Activated CD8-positive, alpha-beta T cell treated with anti-CD3 and anti-CD28 coated beads, Interleukin-2, amount 10 ng/mL, durations not matched to agents 7 days and 5 days (primary cell): ENCODE results near the gene ASF1B. TPM values are rescaled to one million over a fixed set of nuclear protein-coding genes. Genes with fewer than 3 reads are reported as not detected.
"Not testable (repeated sequence)": the region's sequence is repeated elsewhere in the genome, so short reads cannot be mapped to it uniquely, and the experiment has no call there.

ENCODE experiments used
- ATAC-seq: fragments of 150-1000 bp; cut with Tn5 transposase; one replicate; pipeline ENCODE4 v1.10.0; 2021; ENCODE audit warnings: moderate library complexity
- CTCF ChIA-PET: fragments of 350-600 bp; sonication (Branson Sonifier 250); formaldehyde crosslinking; loops from one replicate; lab custom pipeline; 2021; ENCODE audit warnings: antibody characterized with exemption; lab: Charles Lee
- POLR2A ChIA-PET: fragments of 350-600 bp; sonication (Branson Sonifier 250); formaldehyde crosslinking; loops from one replicate; lab custom pipeline; 2021; ENCODE audit warnings: antibody characterized with exemption; lab: Charles Lee
- DNase-seq: peaks from one replicate; pipeline ENCODE4 v3.0.0-alpha.2; 2020
- H3K27ac Mint-ChIP-seq: one replicate; pipeline ENCODE4 v1.8.0; 2021; ENCODE audit warnings: mild to moderate bottlenecking, mixed read lengths
- H3K27me3 Mint-ChIP-seq: one replicate; pipeline ENCODE4 v1.8.0; 2021; ENCODE audit warnings: low read depth, mixed read lengths
- H3K36me3 Mint-ChIP-seq: one replicate; pipeline ENCODE4 v1.8.0; 2021; ENCODE audit warnings: low read depth, mixed read lengths
- H3K4me1 Mint-ChIP-seq: one replicate; pipeline ENCODE4 v1.8.0; 2021; ENCODE audit warnings: low read depth, mixed read lengths
- H3K4me3 Mint-ChIP-seq: one replicate; pipeline ENCODE4 v1.8.0; 2021; ENCODE audit warnings: mild to moderate bottlenecking, mixed read lengths
- H3K9me3 Mint-ChIP-seq: one replicate; pipeline ENCODE4 v1.8.0; 2022; ENCODE audit warnings: mixed read lengths; ENCODE audit not compliant: insufficient read depth
- total RNA-seq, 2 experiments: library from RNA; stranded (reverse); gene quantifications; one replicate each; pipeline ENCODE4 v1.2.3, GENCODE V29; 2021

The ASF1B gene
- total RNA-seq, 2 experiments from 2014 or later = 131 TPM

GRCh38 chr19:14147797-14148605, 11.6 kb upstream of the ASF1B start:
- Mint-ChIP-seq H3K9me3 (no peaks in the 10 kb centered on the region), H3K27ac (peak overlapping the region; percentile 99), H3K4me3 (peak overlapping the region; percentile 80), H3K27me3 (no peaks in the 10 kb centered on the region), H3K36me3 (peaks cover 2% of the 10 kb centered on the region), H3K4me1 (peaks cover 35% of the 10 kb centered on the region)
- DNase-seq = peak; percentile 67
- ChIA-PET POLR2A (interaction anchor here (0.8 to 1.7 kb wide), 3 partner anchors 10 to 42 kb away, joined by 3 to 4 read pairs (median 4); partner anchors contain the start of gene ASF1B), CTCF (interaction anchor here (0.6 to 4.3 kb wide), 4 partner anchors 10 to 202 kb away, joined by 3 to 73 read pairs (median 12); partner anchors contain the start of gene ASF1B)
- peak; percentile 57 for ATAC-seq

- peaks cover 2% of the 10 kb centered on the region for H3K36me3 Mint-ChIP-seq
- H3K27ac Mint-ChIP-seq = no peak overlapping the region
- ATAC-seq (no peak), DNase-seq (no peak)
- ChIA-PET POLR2A (interaction anchor here (0.7 to 1.7 kb wide), 2 partner anchors 9 to 454 kb away, joined by 4 to 5 read pairs; no protein-coding TSS in a partner anchor), CTCF (interaction anchor here (0.7 to 2.2 kb wide), 3 partner anchors 10 to 201 kb away, joined by 3 to 27 read pairs (median 18); partner anchors contain the start of gene ASF1B)
- no peak overlapping the region for H3K4me3 Mint-ChIP-seq
- H3K9me3 Mint-ChIP-seq = no peaks in the 10 kb centered on the region
- no peaks in the 10 kb centered on the region for H3K27me3 Mint-ChIP-seq
- H3K4me1 Mint-ChIP-seq = peaks cover 40% of the 10 kb centered on the region
Observed at GRCh38 chr19:14146789-14147216, 10.4 kb upstream of the ASF1B start.

- H3K27ac Mint-ChIP-seq, DNase-seq, H3K27me3 Mint-ChIP-seq, H3K4me3 Mint-ChIP-seq, ATAC-seq, H3K36me3 Mint-ChIP-seq, H3K9me3 Mint-ChIP-seq: not testable (repeated sequence)
- CTCF ChIA-PET = interaction anchor here (0.7 to 4.8 kb wide), 4 partner anchors 9 to 339 kb away, joined by 3 to 27 read pairs (median 14); partner anchors contain the start of gene ASF1B
- POLR2A ChIA-PET = interaction anchor here (0.7 to 1.4 kb wide), 3 partner anchors 9 to 453 kb away, joined by 3 to 8 read pairs (median 5); partner anchors contain the start of gene ASF1B
- peaks cover 43% of the 10 kb centered on the region for H3K4me1 Mint-ChIP-seq
Observed at GRCh38 chr19:14146169-14146568, 9.8 kb upstream of the ASF1B start.

- Mint-ChIP-seq H3K4me1 (peaks cover 45% of the 10 kb centered on the region), H3K4me3 (no peak overlapping the region), H3K9me3 (no peaks in the 10 kb centered on the region), H3K36me3 (peaks cover 4% of the 10 kb centered on the region), H3K27ac (no peak overlapping the region), H3K27me3 (no peaks in the 10 kb centered on the region)
- POLR2A ChIA-PET = interaction anchor here (1.2 to 1.4 kb wide), 2 partner anchors 9 to 272 kb away, joined by 3 to 8 read pairs; partner anchors contain the start of gene ASF1B
- ATAC-seq = no peak
- no peak for DNase-seq
- CTCF ChIA-PET = interaction anchor here (0.8 to 4.8 kb wide), 4 partner anchors 8 to 340 kb away, joined by 3 to 27 read pairs (median 14); partner anchors contain the start of gene ASF1B
Observed at GRCh38 chr19:14145381-14145780, 9.0 kb upstream of the ASF1B start.

GRCh38 chr19:14142262-14143190, 6.1 kb upstream of the ASF1B start:
- peaks cover 31% of the 10 kb centered on the region for H3K4me1 Mint-ChIP-seq

GRCh38 chr19:14141041-14141440, 4.7 kb upstream of the ASF1B start:
- Mint-ChIP-seq H3K4me3 (no peak overlapping the region), H3K27ac (no peak overlapping the region), H3K27me3 (no peaks in the 10 kb centered on the region), H3K9me3 (no peaks in the 10 kb centered on the region), H3K36me3 (peaks cover 8% of the 10 kb centered on the region), H3K4me1 (peaks cover 30% of the 10 kb centered on the region)
- DNase-seq (no peak), ATAC-seq (no peak)
- ChIA-PET CTCF (interaction anchor here (1.1 kb wide), 1 partner anchor 23 kb away, joined by 3 read pairs; the partner anchor contains the start of gene PRKACA), POLR2A (interaction anchor here (1.0 kb wide), 1 partner anchor 20 kb away, joined by 4 read pairs; no protein-coding TSS in a partner anchor)

More at GRCh38 chr19:14142262-14143190, 6.1 kb upstream of the ASF1B start:
- Mint-ChIP-seq H3K9me3 (no peaks in the 10 kb centered on the region), H3K27me3 (no peaks in the 10 kb centered on the region), H3K27ac (no peak overlapping the region), H3K36me3 (peaks cover 8% of the 10 kb centered on the region), H3K4me3 (no peak overlapping the region)
- POLR2A ChIA-PET = no interaction called here
- DNase-seq = no peak
- ATAC-seq = no peak
- CTCF ChIA-PET = interaction anchor here (0.6 to 4.8 kb wide), 2 partner anchors 206 to 219 kb away, joined by 3 to 24 read pairs; no protein-coding TSS in a partner anchor

- Mint-ChIP-seq H3K4me3 (no peak overlapping the region), H3K27me3 (no peaks in the 10 kb centered on the region), H3K27ac (no peak overlapping the region), H3K9me3 (no peaks in the 10 kb centered on the region), H3K36me3 (peaks cover 15% of the 10 kb centered on the region), H3K4me1 (peaks cover 32% of the 10 kb centered on the region)
- ChIA-PET POLR2A (interaction anchor here (0.6 kb wide), 1 partner anchor 382 kb away, joined by 4 read pairs; no protein-coding TSS in a partner anchor), CTCF (interaction anchor here (1.2 to 4.9 kb wide), 3 partner anchors 9 to 208 kb away, joined by 5 to 73 read pairs (median 7); no protein-coding TSS in a partner anchor)
- ATAC-seq (no peak), DNase-seq (no peak)
Observed at GRCh38 chr19:14139944-14140343, 3.6 kb upstream of the ASF1B start.

- no peak for DNase-seq
- H3K4me1 Mint-ChIP-seq = peaks cover 40% of the 10 kb centered on the region
- ATAC-seq = no peak
- peak overlapping the region; percentile 70 for H3K27ac Mint-ChIP-seq
- peaks cover 25% of the 10 kb centered on the region for H3K36me3 Mint-ChIP-seq
- H3K4me3 Mint-ChIP-seq = peak overlapping the region; percentile 48
- H3K27me3 Mint-ChIP-seq = no peaks in the 10 kb centered on the region
- ChIA-PET POLR2A (interaction anchor here (0.6 to 1.1 kb wide), 3 partner anchors 9 to 371 kb away, joined by 3 to 4 read pairs (median 4); partner anchors contain the start of gene ADGRE5), CTCF (interaction anchor here (0.6 to 4.9 kb wide), 7 partner anchors 10 to 341 kb away, joined by 3 to 73 read pairs (median 5); partner anchors contain the start of gene PRKACA)
- no peaks in the 10 kb centered on the region for H3K9me3 Mint-ChIP-seq
Observed at GRCh38 chr19:14138576-14139265, 2.3 kb upstream of the ASF1B start.

GRCh38 chr19:14135985-14136508, 342 bp downstream of the ASF1B start:
- Mint-ChIP-seq H3K4me3 (peak overlapping the region; percentile 85), H3K4me1 (peaks cover 45% of the 10 kb centered on the region), H3K27me3 (no peaks in the 10 kb centered on the region), H3K9me3 (no peaks in the 10 kb centered on the region), H3K27ac (peak overlapping the region; percentile 94), H3K36me3 (peaks cover 41% of the 10 kb centered on the region)
- CTCF ChIA-PET = interaction anchor here (0.6 to 4.9 kb wide), 87 partner anchors 8 to 525 kb away, joined by 3 to 76 read pairs (median 4); partner anchors contain the start of genes ADGRE5, DDX39A, DNAJB1 and IL27RA
- POLR2A ChIA-PET = interaction anchor here (0.9 to 2.3 kb wide), 30 partner anchors 10 to 367 kb away, joined by 3 to 11 read pairs (median 4); partner anchors contain the start of genes ADGRE5 and PRKACA
- ATAC-seq = no peak
- no peak for DNase-seq

GRCh38 chr19:14135355-14135754, 1.0 kb downstream of the ASF1B start:
- Mint-ChIP-seq H3K27me3 (no peaks in the 10 kb centered on the region), H3K9me3 (no peaks in the 10 kb centered on the region), H3K36me3 (peaks cover 39% of the 10 kb centered on the region), H3K4me1 (peaks cover 44% of the 10 kb centered on the region), H3K4me3 (peak overlapping the region; percentile 85), H3K27ac (peak overlapping the region; percentile 94)
- POLR2A ChIA-PET = interaction anchor here (0.9 to 2.3 kb wide), 8 partner anchors 12 to 306 kb away, joined by 3 to 8 read pairs (median 4); a partner anchor contains a TSS
- ATAC-seq = no peak
- CTCF ChIA-PET = interaction anchor here (1.0 to 4.9 kb wide), 11 partner anchors 14 to 344 kb away, joined by 3 to 76 read pairs (median 29); partner anchors contain the start of genes MISP3 and PRKACA
- DNase-seq = no peak
